HG02610 (cell line): Measurements from ENCODE around the gene ADCY9.
"Not testable (repeated sequence)": the region's sequence is repeated elsewhere in the genome, so short reads cannot be mapped to it uniquely, and the experiment has no call there.

Experiments
- ATAC-seq: cut with Tn5 transposase; IDR thresholded peaks from one replicate; pipeline ENCODE4 v1.9.1; 2021; ENCODE audit warnings: mild to moderate bottlenecking, moderate library complexity; ENCODE audit not compliant: unreplicated experiment

ADCY9 gene

GRCh38 chr16:3954411-3954921 lies 161.8 kb downstream of the ADCY9 start:
- ATAC-seq, result no peak

- ATAC-seq, result no peak
These were observed 162.4 kb downstream of the ADCY9 start for GRCh38 chr16:3953728-3954410.

GRCh38 chr16:3952737-3953131 lies 163.5 kb downstream of the ADCY9 start:
- no peak for ATAC-seq

DNA sequence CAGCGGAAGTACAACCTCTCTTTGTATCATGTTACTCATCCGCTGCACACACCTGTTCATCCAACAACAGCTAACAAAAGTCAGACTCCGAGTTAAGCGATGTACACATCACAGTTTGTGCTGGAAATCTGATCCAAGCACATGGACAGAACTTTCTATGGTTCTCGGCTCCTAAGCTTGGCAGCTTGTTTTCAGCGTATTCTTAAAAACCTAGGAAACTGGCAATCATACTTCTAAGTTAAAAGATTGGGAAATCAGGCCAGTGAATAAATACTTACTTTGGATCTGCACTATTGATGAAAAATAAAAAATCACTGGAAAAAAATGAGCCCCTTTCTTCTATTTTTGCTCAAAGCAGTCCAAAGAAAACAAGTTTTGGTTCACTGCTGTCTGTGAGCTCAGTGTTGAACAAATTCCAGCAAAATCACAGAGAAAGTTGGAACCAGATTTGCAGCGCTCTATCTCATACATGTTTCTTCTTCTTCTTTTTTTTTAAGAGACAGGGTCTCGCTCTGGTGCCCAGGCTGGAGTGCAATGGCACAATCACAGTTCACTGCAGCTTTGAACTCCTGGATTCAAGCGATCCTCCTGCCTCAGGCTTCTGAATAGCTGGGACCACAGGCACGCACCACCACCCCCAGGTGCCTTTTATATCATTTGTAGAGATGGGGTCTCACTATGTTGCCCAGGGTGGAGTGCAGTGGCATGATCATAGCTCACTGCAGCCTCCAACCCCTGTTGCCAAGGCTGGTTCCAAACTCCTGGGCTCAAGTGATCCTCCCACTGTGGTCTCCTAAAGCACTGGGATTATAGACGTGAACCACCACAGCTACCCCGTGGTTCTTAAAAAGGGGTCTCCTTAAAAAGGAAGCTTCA lies 164.1 kb downstream of the ADCY9 start:
- ATAC-seq, result no peak

- not testable (repeated sequence) for ATAC-seq
These were observed 164.9 kb downstream of the ADCY9 start for GRCh38 chr16:3951380-3951779.

DNA sequence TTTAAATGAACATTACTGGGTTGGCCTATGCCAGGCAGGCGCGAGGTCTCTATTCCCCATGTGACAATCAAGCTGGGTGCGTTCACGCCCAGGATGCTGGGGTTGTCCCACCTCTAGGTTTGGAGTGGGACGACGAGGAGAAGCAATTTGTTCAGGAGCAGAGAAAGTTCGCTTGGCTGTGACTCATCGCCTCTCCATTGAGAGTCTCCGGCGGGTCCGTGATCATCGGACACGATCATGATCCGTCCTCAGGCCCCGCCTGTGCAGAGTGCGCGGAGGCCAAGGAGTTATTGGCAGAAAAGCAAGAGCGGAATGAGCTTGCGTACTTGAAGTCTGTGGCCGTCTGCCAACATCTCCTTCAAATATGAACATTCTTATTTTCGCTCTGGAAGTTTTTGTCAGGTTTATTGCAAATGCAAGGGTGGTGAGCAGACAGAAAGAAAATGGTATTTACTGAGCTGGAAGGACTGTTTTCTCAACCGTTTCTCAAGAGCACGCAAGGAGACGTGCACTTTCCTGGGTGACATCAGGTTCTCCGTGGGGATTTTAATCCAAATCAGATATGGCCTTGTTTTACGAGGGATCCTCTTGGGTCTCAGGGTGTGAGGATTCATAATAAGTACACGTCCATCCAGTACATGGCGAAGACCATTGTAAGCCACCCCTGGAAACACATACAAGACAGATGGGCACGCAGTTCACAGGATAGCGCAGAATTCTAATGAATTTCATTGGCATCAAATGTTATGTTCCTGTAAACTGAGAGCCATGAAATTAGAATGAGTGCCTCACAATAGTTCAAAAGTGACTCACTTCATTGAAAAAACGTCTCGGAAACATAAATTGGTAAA lies 165.7 kb downstream of the ADCY9 start:
- no peak for ATAC-seq

DNA sequence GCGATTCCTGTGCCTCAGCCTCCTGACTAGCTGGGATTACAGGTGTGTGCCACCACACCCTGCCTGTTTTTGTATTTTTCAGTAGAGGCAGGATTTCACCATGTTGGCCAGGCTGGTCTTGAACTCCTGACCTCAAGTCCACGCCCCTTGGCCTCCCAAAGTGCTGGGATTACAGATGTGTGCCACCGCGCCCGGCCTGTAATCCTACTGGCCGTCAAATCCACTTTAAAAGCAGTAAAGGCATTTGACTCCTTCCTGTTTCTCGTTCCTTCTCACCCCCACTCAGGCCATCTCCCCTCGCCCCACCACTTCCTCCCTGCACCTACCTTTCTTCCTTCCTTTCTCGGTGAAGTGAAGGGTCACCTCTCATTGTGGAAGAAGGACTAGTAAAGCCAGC lies 166.3 kb downstream of the ADCY9 start:
- ATAC-seq, result no peak

DNA sequence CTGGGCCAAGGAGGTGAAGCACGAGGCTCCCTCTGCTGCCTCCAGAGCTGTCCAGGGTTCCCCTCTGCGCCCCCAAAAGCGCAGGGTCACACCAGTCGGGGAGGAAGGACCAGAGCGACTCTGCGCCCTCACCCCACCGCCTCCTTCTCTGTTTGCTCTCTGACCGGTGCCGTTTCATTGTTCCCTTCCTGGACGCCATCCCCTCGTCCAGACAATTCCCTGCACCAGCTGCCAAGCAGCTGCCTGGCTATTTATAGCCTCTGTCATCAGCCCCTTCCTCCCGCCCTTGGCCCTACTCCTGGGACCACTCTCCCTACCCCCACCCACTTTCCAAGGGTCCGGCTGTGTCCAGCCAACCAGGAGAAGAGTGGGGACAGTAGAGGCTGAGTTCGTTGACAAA lies 167.0 kb downstream of the ADCY9 start:
- ATAC-seq, result no peak

GRCh38 chr16:3948378-3948995 lies 167.8 kb downstream of the ADCY9 start:
- ATAC-seq, result no peak

DNA sequence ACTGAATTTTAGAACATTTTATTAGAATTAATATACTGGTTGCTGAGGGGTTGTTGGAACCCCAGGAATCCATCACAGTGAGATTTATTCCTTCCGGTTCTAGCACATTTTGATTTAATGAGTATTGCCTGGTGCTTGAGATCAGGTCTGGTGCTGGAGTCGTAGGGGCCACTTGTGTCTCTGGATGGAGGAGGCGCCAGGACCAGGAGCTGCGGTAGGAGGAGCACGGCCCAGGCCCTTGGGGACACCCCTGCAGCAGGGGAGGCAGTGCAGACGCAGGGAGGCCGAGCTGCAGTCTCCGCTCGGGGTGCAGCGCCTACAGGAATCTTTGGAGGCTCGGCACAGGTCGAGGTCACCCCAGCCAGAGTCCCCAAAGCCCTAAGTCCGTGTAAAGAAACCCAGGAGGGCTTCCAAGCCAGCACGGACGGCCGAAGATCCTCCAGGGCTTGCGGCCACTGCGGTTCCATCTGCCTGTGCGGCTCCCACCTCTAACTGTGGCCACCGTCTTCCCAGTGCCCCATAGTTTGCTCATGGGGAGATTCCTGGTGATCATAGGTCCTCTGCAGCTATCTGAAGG lies 169.6 kb downstream of the ADCY9 start:
- no peak for ATAC-seq

GRCh38 chr16:3945751-3946603 lies 170.3 kb downstream of the ADCY9 start:
- ATAC-seq, result no peak

GRCh38 chr16:3944457-3944856 lies 171.8 kb downstream of the ADCY9 start:
- ATAC-seq, result not testable (repeated sequence)

GRCh38 chr16:3942146-3942545 lies 174.1 kb downstream of the ADCY9 start:
- ATAC-seq, result not testable (repeated sequence)

- no peak for ATAC-seq
These were observed 177.2 kb downstream of the ADCY9 start for GRCh38 chr16:3938843-3939624.

DNA sequence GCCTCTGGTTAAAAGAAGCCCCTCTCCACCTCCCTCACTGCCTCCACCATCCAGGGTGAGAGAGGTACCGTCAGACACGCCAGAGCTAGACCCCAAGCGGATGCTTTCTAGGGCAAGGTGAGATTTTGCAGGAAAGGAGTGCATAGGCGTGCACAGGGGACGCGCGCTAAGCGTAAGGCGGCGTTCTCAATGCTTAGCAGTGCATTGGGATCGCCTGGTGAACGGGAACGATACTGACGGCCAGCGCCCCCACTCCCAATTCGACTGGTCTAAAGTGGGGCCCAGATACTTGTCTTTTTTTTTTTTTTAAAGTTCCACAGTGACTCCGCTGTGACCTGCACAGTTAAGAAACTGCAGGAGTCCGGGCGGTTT lies 177.8 kb downstream of the ADCY9 start:
- ATAC-seq, result no peak

- no peak for ATAC-seq
These were observed 179.0 kb downstream of the ADCY9 start for GRCh38 chr16:3937066-3937875.

GRCh38 chr16:3935921-3936320 lies 180.3 kb downstream of the ADCY9 start:
- ATAC-seq, result no peak
